Measurements from ENCODE around the gene COL4A5.

GRCh38 chrX:108732630-108733321 lies 293.1 kb downstream of the COL4A5 start:
- TF ChIP-seq, protein P1, sequence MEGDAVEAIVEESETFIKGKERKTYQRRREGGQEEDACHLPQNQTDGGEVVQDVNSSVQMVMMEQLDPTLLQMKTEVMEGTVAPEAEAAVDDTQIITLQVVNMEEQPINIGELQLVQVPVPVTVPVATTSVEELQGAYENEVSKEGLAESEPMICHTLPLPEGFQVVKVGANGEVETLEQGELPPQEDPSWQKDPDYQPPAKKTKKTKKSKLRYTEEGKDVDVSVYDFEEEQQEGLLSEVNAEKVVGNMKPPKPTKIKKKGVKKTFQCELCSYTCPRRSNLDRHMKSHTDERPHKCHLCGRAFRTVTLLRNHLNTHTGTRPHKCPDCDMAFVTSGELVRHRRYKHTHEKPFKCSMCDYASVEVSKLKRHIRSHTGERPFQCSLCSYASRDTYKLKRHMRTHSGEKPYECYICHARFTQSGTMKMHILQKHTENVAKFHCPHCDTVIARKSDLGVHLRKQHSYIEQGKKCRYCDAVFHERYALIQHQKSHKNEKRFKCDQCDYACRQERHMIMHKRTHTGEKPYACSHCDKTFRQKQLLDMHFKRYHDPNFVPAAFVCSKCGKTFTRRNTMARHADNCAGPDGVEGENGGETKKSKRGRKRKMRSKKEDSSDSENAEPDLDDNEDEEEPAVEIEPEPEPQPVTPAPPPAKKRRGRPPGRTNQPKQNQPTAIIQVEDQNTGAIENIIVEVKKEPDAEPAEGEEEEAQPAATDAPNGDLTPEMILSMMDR (IDR thresholded peaks at IDR 0.05) = no peak
- TF ChIP-seq POLR2A (IDR thresholded peaks at IDR 0.05) = no peak

Data from esophagus squamous epithelium (tissue), 4 donors.